HepG2 (cell line): Measurements from ENCODE around the gene CCL27. TPM values are rescaled to one million over a fixed set of nuclear protein-coding genes. Genes with fewer than 3 reads are reported as not detected.

Experiments used
- BRD4 ChIP-seq: sonication (generic); formaldehyde crosslinking; IDR thresholded peaks from 2 replicates; pipeline ENCODE4 v1.4.0; 2020; ENCODE audit warnings: missing genetic modification reagents
- HOXA9 ChIP-seq: sonication (generic); formaldehyde crosslinking; IDR thresholded peaks from 2 replicates; pipeline ENCODE4 v1.8.1; 2022; ENCODE audit warnings: missing genetic modification reagents, mild to moderate bottlenecking, moderate library complexity, borderline replicate concordance
- KAT8 ChIP-seq: IDR thresholded peaks from 2 replicates; pipeline ENCODE4 v1.6.1; 2016; ENCODE audit warnings: missing genetic modification reagents, missing compliant biosample characterization
- THAP11 ChIP-seq: IDR thresholded peaks from 2 replicates; pipeline ENCODE4 v1.6.1; 2016; ENCODE audit warnings: missing biosample characterization, missing genetic modification reagents
- ZBTB1 ChIP-seq: sonication (generic); formaldehyde crosslinking; IDR thresholded peaks from 2 replicates; pipeline ENCODE4 v1.4.0; 2020; ENCODE audit warnings: missing genetic modification reagents, borderline replicate concordance
- ZNF274 ChIP-seq: sonication (generic); formaldehyde crosslinking; IDR thresholded peaks from 2 replicates; pipeline ENCODE4 v1.5.1; 2020; ENCODE audit warnings: mild to moderate bottlenecking, missing genetic modification reagents
- ZNF343 ChIP-seq: sonication (generic); formaldehyde crosslinking; IDR thresholded peaks from 2 replicates; pipeline ENCODE4 v1.4.0; 2020; ENCODE audit warnings: mild to moderate bottlenecking, missing genetic modification reagents
- ZNF563 ChIP-seq: sonication (generic); formaldehyde crosslinking; IDR thresholded peaks from 2 replicates; pipeline ENCODE4 v1.8.0; 2022; ENCODE audit warnings: mild to moderate bottlenecking, moderate library complexity, missing genetic modification reagents
- ZNF781 ChIP-seq: sonication (generic); formaldehyde crosslinking; IDR thresholded peaks from 2 replicates; pipeline ENCODE4 v1.5.1; 2020; ENCODE audit warnings: borderline replicate concordance, mild to moderate bottlenecking, missing genetic modification reagents; ENCODE audit errors: not compliant biosample characterization
- polyA plus RNA-seq, 8 experiments: library from polyadenylated mRNA; depleted of rRNA in 3 of 8; stranded (reverse) in 7 of 8; unstranded in 1 of 8; fragments of >200 nt; fragmentation: Illumina TruSeq in 4 of 8; extraction: Trizol in 4 of 8; gene quantifications; 2 replicates each; pipeline versions ENCODE4 v1.2.1 to v1.2.3, GENCODE V29; 2011 to 2016; ENCODE audit warnings: low read depth in 4 of 8, missing spikeins in 1 of 8, mixed read lengths in 1 of 8; ENCODE audit not compliant: insufficient read depth in 1 of 8
- total RNA-seq, 5 experiments: library from RNA; depleted of rRNA; stranded (reverse); fragments of >200 nt; fragmentation: Illumina TruSeq; extraction: Trizol; gene quantifications; 2 replicates each; pipeline ENCODE4 v1.2.3, GENCODE V29; 2016; ENCODE audit warnings: low read depth in 1 of 5
- TF ChIP-seq, protein P1 (sequence below): sonication (generic); formaldehyde crosslinking; IDR thresholded peaks from 2 replicates; pipeline ENCODE4 v1.5.0; 2020; ENCODE audit warnings: missing genetic modification reagents, mild to moderate bottlenecking, borderline replicate concordance
- TF ChIP-seq, protein P2 (sequence below): conservative IDR thresholded peaks from 2 replicates; pipeline ENCODE4 v1.6.1; 2018; ENCODE audit warnings: missing genetic modification reagents
- TF ChIP-seq, protein P3 (sequence below): IDR thresholded peaks from 2 replicates; pipeline ENCODE4 v1.6.1; 2016; ENCODE audit warnings: mild to moderate bottlenecking, missing biosample characterization, missing genetic modification reagents
- TF ChIP-seq, protein P4 (sequence below): sonication (generic); formaldehyde crosslinking; IDR thresholded peaks from 2 replicates; pipeline ENCODE4; 2020; ENCODE audit warnings: missing genetic modification reagents, mild to moderate bottlenecking, borderline replicate concordance
- TF ChIP-seq, protein P5 (sequence below): sonication (generic); formaldehyde crosslinking; IDR thresholded peaks from 2 replicates; pipeline ENCODE4 v1.5.0; 2020; ENCODE audit warnings: mild to moderate bottlenecking, missing genetic modification reagents, borderline replicate concordance
- TF ChIP-seq, protein P6 (sequence below): sonication (generic); formaldehyde crosslinking; IDR thresholded peaks from 2 replicates; pipeline ENCODE4 v1.5.0; 2020; ENCODE audit warnings: mild to moderate bottlenecking, missing genetic modification reagents
- TF ChIP-seq, protein P7 (sequence below): sonication (generic); formaldehyde crosslinking; IDR thresholded peaks from 2 replicates; pipeline ENCODE4 v1.8.1; 2022; ENCODE audit warnings: mild to moderate bottlenecking, missing genetic modification reagents
- TF ChIP-seq, protein P8 (sequence below): sonication (generic); formaldehyde crosslinking; IDR thresholded peaks from 2 replicates; pipeline ENCODE4 v1.8.0; 2022; ENCODE audit warnings: missing genetic modification reagents, low read depth, mild to moderate bottlenecking, borderline replicate concordance

CCL27 gene
- total and polyA plus RNA-seq, 2 of the 13 experiments (the other 11 are each of a cell fraction or from before 2014, with no cell fraction given) = not detected

DNA sequence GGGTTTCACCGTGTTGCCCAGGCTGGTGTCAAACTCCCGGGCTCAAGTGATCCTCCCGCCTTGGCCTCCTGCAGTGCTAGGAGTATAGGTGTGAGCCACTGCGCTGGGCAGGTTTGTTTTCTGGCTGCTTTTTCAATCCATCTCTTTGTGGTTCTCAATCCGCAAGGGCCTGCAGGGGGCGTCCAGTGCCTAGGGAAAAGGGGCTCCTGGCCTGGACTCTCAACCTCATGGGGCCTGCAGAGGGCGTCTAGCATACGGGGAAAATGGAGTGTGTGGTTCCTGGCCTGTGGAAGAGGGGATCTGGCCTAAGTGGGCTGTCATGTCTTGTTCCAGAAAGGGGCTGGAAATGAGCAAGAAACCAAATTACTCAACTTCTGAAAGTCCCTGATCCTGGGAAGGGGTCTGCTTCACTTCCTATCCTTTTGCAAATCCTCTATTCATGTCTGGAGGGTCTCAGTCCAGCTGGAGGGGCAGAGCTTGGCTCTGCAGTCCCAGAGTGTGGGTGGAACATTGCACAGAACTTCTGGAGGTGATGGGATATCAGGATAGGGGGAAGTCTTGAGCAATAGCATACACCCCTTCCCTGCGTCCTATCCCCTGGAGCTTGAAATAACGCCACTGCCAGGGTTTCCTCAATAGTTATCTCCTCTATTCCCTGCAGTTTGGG, 12.7 kb upstream of the CCL27 start (continued):
- TF ChIP-seq, protein P1, sequence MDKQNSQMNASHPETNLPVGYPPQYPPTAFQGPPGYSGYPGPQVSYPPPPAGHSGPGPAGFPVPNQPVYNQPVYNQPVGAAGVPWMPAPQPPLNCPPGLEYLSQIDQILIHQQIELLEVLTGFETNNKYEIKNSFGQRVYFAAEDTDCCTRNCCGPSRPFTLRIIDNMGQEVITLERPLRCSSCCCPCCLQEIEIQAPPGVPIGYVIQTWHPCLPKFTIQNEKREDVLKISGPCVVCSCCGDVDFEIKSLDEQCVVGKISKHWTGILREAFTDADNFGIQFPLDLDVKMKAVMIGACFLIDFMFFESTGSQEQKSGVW (CRISPR knock-in tag) = no peak
- TF ChIP-seq, protein P2, sequence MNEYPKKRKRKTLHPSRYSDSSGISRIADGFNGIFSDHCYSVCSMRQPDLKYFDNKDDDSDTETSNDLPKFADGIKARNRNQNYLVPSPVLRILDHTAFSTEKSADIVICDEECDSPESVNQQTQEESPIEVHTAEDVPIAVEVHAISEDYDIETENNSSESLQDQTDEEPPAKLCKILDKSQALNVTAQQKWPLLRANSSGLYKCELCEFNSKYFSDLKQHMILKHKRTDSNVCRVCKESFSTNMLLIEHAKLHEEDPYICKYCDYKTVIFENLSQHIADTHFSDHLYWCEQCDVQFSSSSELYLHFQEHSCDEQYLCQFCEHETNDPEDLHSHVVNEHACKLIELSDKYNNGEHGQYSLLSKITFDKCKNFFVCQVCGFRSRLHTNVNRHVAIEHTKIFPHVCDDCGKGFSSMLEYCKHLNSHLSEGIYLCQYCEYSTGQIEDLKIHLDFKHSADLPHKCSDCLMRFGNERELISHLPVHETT (CRISPR knock-in tag) = no peak
- peak; percentile 62; the same call in 1 of the 2 replicates for TF ChIP-seq KAT8
- TF ChIP-seq ZBTB1 (CRISPR knock-in tag) = no peak
- TF ChIP-seq, protein P3, sequence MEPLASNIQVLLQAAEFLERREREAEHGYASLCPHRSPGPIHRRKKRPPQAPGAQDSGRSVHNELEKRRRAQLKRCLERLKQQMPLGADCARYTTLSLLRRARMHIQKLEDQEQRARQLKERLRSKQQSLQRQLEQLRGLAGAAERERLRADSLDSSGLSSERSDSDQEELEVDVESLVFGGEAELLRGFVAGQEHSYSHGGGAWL (CRISPR knock-in tag) = no peak
- 0 out of 2 replicates have a peak, but pooled peaks have one; percentile 34 for TF ChIP-seq THAP11 (CRISPR knock-in tag)
- TF ChIP-seq ZNF563 (CRISPR knock-in tag) = no peak
- TF ChIP-seq, protein P4, sequence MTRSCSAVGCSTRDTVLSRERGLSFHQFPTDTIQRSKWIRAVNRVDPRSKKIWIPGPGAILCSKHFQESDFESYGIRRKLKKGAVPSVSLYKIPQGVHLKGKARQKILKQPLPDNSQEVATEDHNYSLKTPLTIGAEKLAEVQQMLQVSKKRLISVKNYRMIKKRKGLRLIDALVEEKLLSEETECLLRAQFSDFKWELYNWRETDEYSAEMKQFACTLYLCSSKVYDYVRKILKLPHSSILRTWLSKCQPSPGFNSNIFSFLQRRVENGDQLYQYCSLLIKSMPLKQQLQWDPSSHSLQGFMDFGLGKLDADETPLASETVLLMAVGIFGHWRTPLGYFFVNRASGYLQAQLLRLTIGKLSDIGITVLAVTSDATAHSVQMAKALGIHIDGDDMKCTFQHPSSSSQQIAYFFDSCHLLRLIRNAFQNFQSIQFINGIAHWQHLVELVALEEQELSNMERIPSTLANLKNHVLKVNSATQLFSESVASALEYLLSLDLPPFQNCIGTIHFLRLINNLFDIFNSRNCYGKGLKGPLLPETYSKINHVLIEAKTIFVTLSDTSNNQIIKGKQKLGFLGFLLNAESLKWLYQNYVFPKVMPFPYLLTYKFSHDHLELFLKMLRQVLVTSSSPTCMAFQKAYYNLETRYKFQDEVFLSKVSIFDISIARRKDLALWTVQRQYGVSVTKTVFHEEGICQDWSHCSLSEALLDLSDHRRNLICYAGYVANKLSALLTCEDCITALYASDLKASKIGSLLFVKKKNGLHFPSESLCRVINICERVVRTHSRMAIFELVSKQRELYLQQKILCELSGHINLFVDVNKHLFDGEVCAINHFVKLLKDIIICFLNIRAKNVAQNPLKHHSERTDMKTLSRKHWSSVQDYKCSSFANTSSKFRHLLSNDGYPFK = 0 out of 2 replicates have a peak, but pooled peaks have one; percentile 42
- TF ChIP-seq HOXA9 = no peak
- TF ChIP-seq, protein P5, sequence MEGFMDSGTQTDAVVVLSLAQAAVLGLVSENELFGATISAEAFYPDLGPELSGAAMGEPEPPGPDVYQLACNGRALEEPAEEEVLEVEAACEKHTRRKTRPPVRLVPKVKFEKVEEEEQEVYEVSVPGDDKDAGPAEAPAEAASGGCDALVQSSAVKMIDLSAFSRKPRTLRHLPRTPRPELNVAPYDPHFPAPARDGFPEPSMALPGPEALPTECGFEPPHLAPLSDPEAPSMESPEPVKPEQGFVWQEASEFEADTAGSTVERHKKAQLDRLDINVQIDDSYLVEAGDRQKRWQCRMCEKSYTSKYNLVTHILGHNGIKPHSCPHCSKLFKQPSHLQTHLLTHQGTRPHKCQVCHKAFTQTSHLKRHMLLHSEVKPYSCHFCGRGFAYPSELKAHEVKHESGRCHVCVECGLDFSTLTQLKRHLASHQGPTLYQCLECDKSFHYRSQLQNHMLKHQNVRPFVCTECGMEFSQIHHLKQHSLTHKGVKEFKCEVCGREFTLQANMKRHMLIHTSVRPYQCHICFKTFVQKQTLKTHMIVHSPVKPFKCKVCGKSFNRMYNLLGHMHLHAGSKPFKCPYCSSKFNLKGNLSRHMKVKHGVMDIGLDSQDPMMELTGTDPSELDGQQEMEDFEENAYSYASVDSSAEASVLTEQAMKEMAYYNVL (CRISPR knock-in tag) = peak; percentile 76; the same call in 1 of the 2 replicates
- TF ChIP-seq, protein P6, sequence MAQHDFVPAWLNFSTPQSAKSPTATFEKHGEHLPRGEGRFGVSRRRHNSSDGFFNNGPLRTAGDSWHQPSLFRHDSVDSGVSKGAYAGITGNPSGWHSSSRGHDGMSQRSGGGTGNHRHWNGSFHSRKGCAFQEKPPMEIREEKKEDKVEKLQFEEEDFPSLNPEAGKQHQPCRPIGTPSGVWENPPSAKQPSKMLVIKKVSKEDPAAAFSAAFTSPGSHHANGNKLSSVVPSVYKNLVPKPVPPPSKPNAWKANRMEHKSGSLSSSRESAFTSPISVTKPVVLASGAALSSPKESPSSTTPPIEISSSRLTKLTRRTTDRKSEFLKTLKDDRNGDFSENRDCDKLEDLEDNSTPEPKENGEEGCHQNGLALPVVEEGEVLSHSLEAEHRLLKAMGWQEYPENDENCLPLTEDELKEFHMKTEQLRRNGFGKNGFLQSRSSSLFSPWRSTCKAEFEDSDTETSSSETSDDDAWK = no peak
- no peak for TF ChIP-seq BRD4 (CRISPR knock-in tag)
- no peak for TF ChIP-seq ZNF781
- TF ChIP-seq, protein P7, sequence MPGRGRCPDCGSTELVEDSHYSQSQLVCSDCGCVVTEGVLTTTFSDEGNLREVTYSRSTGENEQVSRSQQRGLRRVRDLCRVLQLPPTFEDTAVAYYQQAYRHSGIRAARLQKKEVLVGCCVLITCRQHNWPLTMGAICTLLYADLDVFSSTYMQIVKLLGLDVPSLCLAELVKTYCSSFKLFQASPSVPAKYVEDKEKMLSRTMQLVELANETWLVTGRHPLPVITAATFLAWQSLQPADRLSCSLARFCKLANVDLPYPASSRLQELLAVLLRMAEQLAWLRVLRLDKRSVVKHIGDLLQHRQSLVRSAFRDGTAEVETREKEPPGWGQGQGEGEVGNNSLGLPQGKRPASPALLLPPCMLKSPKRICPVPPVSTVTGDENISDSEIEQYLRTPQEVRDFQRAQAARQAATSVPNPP (CRISPR knock-in tag) = no peak
- TF ChIP-seq ZNF343 (CRISPR knock-in tag) = no peak
- TF ChIP-seq, protein P8, sequence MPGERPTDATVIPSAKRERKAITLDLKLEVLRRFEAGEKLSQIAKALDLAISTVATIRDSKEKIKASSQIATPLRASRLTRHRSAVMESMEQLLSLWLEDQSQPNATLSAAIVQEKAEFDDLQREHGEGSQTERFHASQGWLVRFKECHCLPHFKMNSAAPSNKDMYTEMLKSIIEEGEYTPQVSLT (CRISPR knock-in tag) = no peak
- 0 out of 2 replicates have a peak, but pooled peaks have one; percentile 55 for TF ChIP-seq ZNF274
